NCI-H2107 treated with DMSO at 0.1 percent for 48 hours (cell line): ENCODE data around the gene KPNA6.
"Not testable (repeated sequence)": the region's sequence is repeated elsewhere in the genome, so short reads cannot be mapped to it uniquely, and the experiment has no call there.

ENCODE experiments used
- DNase-seq: peaks from one replicate; lab custom pipeline; 2025; ENCODE audit not compliant: unreplicated experiment; lab: John Stamatoyannopoulos, UW

Gene KPNA6

DNA sequence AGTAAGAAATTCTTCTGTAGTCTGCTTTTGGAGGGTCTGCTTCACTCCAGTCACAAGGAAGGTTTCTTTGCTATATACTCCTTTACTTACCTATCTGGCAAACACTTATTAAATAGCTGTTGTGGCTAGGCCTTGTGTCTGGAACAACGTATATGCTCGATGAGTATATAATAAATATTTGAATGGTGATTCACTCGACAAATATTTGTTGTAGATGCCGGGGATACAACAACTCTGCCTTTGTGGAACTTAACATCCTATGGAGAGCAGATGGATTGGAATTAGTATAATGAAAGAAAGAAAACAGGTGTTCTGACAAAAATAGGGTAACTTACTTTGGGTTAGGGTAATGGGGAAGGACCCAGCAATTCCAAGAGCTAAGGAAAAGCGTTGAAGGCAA is 31.1 kb downstream of the KPNA6 start:
- no peak for DNase-seq

- DNase-seq, result no peak
Observed at GRCh38 chr1:32142446-32143301, 34.8 kb downstream of the KPNA6 start.

DNA sequence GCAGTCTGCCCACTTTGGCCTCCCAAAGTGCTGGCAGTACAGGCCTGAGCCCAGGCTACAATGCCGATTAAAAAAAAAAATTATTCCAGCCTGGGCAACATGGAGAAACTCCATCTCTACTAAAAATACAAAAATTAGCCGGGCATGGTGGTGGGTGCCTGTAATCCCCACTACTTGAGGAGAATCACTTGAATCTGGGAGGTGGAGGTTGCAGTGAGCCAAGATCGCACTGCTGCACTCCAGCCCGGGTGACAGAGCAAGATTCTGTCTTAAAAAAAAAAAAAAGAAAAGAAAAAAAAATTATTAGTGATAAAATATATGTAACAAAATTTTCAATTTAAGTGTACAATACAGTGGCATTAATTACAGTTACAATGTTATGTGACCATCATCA is 35.4 kb downstream of the KPNA6 start:
- not testable (repeated sequence) for DNase-seq

GRCh38 chr1:32144033-32144432 is 36.2 kb downstream of the KPNA6 start:
- DNase-seq, result no peak

DNA sequence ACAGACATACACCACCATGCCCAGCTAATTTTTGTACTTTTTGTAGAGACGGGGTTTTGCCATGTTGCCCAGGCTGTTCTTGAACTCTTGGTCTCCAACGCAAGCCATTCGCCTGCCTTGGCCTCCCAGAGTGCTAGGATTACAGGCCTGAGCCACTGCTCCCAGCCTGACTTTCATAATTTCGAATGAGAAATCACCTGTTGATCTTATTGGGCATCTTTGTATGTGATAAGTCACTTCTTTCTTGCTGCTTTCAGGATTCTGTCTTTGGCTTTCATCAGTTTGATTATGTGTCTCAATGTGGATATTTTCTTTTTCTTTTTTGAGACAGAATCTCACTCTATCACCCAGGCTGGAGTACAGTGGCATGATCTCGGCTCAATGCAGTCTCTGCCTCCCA is 39.9 kb downstream of the KPNA6 start:
- not testable (repeated sequence) for DNase-seq

DNA sequence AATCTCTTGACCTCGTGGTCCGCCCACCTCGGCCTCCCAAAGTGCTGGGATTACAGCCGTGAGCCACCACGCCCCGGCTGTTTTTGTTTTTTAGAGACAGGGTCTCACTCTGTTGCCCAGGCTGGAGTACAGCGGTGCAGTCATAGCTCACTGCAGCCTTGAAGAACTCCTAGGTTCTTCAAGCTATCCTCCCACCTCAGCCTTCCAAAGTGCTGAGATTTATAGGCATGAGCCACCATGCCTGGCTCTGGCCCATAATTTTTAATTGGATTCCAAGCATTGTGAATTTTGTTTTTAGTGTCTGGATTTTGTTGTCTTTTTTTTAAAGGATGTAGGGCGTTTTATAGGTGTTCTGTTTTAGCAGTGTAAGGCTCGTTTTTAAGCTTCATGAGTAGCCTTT is 43.0 kb downstream of the KPNA6 start:
- DNase-seq, result no peak

DNA sequence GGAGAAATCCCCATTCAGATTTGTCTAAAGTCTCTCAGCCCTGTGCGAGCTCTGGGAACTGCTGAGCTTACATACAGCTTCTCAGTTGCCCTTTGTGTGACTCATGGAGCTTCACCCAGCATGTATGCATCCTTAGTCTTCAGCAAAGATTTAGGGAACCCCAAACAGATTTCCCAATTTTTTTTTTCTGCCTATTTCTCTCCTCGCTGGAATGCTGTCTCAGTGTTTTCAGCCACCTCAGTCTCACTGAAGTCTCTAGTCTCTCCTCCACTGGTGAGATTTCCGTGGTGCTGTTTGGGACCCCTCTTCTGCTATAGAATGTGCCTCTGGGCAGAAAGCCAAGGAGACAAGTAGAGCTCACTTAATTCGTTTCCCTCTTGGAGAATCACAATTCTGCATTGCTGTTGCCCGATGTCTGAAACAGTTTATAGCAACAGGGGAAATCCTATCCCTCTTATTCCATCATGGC is 43.5 kb downstream of the KPNA6 start:
- peak; percentile 35 for DNase-seq

GRCh38 chr1:32159189-32159588 is 51.3 kb downstream of the KPNA6 start:
- DNase-seq, result no peak

DNA sequence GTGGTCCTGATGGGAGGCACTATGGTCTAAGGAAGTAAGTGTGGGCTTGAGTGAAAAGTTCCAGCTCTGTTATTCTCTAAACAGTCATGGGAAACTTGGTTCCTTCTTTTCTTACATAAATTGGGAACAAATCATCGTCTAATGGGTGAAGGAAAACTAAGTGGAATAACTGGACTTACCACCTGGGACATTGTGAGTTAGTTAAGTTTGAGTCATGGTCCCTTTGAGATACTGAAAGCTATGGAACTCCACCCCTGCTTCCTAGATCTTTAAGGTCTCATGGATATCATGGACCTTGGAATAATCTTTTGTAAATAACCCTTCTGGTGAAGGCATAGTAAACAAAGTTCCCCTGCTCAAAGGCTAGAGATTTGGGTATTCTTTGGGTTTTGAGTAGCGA is 55.5 kb downstream of the KPNA6 start:
- DNase-seq, result no peak

DNA sequence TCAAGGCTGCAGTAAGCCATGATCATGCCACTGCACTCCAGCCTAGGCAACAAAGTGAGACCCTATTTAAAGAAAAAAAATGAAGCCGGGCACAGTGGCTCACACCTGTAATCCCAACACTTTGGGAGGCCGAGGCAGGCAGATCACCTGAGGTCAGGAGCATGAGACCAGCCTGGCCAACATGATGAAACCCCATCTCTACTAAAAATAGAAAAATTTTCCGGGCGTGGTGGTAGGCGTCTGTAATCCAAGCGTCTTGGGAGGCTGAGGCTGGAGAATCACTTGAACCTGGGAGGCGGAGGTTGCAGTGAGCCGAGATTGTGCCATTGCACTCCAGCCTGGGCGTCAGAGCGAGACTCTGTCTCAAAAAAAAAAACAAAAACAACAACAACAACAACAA is 57.8 kb downstream of the KPNA6 start:
- DNase-seq, result not testable (repeated sequence)

- no peak for DNase-seq
Observed at GRCh38 chr1:32170991-32171390, 63.1 kb downstream of the KPNA6 start.

DNA sequence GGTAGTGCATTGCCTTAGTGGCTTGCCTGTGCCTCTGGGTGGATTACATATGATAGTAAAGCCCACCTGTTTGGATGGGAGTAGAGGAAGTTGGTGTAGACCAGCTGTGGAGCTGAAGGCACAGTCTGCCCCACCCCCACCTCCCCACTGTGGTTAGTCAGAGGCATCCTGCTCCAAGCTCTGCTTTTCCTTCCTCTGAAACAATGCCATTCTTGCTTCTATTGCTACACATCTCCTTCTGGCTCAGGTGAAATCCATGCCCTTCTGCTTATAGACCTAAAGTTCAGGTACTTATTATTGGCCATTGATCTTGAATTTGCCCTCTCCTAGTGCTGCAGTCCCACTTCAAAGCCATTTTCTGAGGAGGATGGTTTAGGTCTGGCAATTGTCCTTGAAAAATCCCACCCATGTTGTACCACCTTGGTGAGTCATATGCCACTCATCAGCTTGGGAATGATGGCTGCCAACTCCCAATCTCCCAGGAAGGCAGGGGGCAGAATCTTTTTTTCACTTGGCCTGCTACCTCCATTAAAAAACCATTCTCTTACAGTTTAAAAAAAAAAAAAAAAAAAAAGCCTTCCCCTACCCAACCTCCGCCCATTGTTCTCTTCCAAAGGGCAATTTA is 64.9 kb downstream of the KPNA6 start:
- DNase-seq, result no peak

DNA sequence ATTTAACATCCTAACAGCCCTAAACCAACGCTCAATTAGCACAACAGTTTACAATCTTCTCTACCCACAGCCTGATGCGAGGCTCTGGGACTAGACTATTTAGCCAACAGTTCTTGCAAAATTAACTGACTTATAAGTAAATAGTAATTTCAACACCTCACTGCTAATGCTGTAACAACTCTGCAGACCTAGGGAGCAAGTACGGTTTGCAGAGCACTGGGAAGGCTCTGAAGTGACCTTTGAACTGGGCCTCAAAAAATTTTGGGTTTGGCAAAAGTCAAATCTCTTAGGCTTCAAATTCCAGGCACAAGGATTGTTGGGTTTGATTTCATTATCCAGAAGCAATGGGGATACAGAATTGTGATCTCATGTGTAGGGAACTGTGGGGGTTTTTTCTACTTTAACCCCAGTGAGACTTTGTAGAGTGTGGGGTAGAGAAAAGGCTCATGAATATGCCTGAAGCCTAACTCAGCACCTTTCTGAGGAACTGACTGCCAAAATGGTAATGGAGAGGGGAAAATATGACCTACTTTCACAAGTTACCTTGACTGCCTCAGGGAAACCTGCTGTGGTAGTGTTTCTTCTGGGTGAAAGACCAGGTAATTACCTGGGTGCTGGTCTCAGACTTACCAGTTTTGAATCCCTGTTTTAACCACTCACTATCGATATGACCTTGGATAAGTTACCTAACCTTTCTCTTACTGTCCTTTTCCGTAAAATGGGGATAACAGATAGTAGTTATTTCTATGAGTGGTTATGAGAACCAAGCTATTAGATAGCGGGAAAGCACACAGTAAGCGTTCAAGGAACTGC is 70.7 kb downstream of the KPNA6 start:
- no peak for DNase-seq

- no peak for DNase-seq
Observed at GRCh38 chr1:32179193-32179442, 71.3 kb downstream of the KPNA6 start.

GRCh38 chr1:32179443-32180185 is 71.8 kb downstream of the KPNA6 start, which contains the start of gene TXLNA:
Gene TXLNA, plus strand, starts transcription at chr1:32179675. Its CDS starts 671 bp downstream, at chr1:32180346.
- peak; percentile 93 for DNase-seq

DNA sequence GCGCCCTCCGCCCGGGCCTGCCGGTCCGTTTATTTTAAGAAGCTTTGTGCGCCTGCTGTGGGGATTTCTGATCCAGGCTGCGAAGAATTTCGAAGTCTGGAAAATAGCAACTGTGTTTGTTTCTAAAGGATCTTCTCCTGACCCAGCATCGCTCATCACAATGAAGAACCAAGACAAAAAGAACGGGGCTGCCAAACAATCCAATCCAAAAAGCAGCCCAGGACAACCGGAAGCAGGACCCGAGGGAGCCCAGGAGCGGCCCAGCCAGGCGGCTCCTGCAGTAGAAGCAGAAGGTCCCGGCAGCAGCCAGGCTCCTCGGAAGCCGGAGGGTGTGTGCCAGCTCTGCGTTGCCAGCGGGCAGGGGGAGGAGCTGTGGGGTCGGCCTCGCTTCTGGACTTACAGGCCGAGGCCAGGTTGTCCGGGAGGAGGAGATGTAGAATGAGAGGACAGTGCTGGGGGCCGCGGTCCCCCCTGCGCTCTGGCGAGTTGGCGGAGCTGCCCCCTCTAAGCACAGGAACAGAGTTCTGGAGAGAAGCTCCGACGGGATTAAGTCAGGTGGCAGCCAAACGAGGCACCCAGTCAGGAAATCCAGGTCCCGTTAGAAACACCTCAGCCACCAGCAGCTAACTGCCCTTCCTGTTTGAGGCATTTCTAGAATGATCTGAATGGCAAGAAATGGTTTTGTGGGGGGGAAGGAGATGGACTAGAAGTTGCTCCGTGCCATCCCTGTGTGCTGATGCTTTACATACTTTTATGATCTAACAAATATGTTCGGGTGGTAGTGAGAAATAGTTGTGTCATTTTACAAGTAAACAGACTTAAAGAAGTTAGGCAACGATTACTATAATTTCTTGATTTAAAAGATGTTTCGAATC is 72.6 kb downstream of the KPNA6 start:
- no peak for DNase-seq

- no peak for DNase-seq
Observed at GRCh38 chr1:32181065-32181464, 73.2 kb downstream of the KPNA6 start.

DNA sequence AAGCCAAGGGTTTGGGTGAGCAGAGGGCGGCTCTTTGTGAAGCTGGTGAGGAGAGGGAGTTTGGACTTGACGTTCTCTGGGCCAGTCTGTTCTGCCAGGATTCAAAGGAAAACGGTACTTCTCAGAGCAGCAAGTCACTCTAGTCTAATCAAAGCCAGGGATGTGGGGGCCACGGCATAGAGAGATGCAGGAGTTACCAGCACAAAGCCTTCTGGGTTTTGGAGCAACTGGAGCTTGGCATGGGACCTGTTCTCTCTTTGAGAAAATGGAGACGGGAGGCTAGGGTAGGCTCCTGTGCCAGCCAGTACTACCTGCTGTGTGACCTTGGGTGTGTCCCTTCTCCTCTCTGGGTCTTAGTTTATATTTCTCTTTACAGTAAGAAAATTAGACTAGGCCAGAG is 73.7 kb downstream of the KPNA6 start:
- DNase-seq, result no peak

- DNase-seq, result no peak
Observed at GRCh38 chr1:32182060-32182459, 74.2 kb downstream of the KPNA6 start.

- DNase-seq, result no peak
Observed at GRCh38 chr1:32184650-32185049, 76.8 kb downstream of the KPNA6 start.
